ENCODE data around the gene GRAMD1A. TPM values are rescaled to one million over a fixed set of nuclear protein-coding genes. Genes with fewer than 3 reads are reported as not detected.

GRAMD1A gene
- total and polyA plus RNA-seq, 2 of the 8 experiments (the other 6 are each of a cell fraction or from before 2014, with no cell fraction given): 113 to 154 TPM

DNA sequence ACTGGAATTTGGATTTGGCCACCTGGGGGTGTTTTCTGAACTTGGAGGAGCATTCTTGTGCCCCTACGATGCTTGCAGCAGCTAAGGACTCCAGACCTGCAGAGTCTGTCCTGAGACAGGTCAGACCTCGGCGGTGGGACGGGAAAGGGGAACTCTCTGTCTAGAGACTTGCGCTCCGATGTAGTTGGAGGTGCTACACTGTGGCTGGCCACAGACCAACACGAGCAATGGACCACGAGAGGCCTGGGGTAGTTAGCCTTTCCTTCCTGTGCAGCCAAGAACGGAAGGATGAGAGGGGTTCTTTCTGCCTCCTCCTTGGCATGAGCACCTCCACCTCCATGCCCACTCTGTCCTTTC, 5.9 kb upstream of the GRAMD1A start (continued):
- TF ChIP-seq, protein P1, sequence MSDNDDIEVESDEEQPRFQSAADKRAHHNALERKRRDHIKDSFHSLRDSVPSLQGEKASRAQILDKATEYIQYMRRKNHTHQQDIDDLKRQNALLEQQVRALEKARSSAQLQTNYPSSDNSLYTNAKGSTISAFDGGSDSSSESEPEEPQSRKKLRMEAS (IDR thresholded peaks at IDR 0.05): no peak
- no peak for TF ChIP-seq CHD2 (IDR thresholded peaks at IDR 0.05; ENCODE audit: low read length)
- TF ChIP-seq, protein P2, sequence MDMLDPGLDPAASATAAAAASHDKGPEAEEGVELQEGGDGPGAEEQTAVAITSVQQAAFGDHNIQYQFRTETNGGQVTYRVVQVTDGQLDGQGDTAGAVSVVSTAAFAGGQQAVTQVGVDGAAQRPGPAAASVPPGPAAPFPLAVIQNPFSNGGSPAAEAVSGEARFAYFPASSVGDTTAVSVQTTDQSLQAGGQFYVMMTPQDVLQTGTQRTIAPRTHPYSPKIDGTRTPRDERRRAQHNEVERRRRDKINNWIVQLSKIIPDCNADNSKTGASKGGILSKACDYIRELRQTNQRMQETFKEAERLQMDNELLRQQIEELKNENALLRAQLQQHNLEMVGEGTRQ (IDR thresholded peaks at IDR 0.05; ENCODE audit: low read length): no peak
- no peak for TF ChIP-seq CTBP2 (IDR thresholded peaks at IDR 0.05; ENCODE audit: borderline replicate concordance, insufficient read depth, insufficient read length, low read length)
- no peak for TF ChIP-seq RXRA (IDR thresholded peaks at IDR 0.05; ENCODE audit: insufficient read depth, low read depth, low read length)
- TF ChIP-seq EGR1 (IDR thresholded peaks at IDR 0.05; ENCODE audit: borderline replicate concordance, low read depth, low read length): no peak

Data from H1 (cell line).